Esophagus muscularis mucosa (tissue), 3 donors: ENCODE data around the gene FZD10.

ENCODE experiments used
- POLR2A ChIP-seq: fragments of 450-650 bp; IDR thresholded peaks from one replicate; pipeline ENCODE4 v1.6.1; 2017; ENCODE audit warnings: antibody characterized with exemption, moderate library complexity, mild to moderate bottlenecking, low read depth
- POLR2AphosphoS5 ChIP-seq, 2 donors: sonication (generic); formaldehyde crosslinking; IDR thresholded peaks; one replicate each; pipeline ENCODE4 v1.6.1; 2017; ENCODE audit warnings: antibody characterized with exemption in 2 of 2
- TF ChIP-seq, protein P1 (sequence below), 3 experiments: fragments of 200-600 bp in 2 of 3; fragments of 450-650 bp in 1 of 3; sonication (generic) in 2 of 3; IDR thresholded peaks; one replicate each; pipeline ENCODE4 v1.5.1; 2017 to 2019; ENCODE audit warnings: antibody characterized with exemption in 3 of 3, mild to moderate bottlenecking in 2 of 3, moderate library complexity in 1 of 3

- no peak for TF ChIP-seq POLR2A
- TF ChIP-seq, protein P1, sequence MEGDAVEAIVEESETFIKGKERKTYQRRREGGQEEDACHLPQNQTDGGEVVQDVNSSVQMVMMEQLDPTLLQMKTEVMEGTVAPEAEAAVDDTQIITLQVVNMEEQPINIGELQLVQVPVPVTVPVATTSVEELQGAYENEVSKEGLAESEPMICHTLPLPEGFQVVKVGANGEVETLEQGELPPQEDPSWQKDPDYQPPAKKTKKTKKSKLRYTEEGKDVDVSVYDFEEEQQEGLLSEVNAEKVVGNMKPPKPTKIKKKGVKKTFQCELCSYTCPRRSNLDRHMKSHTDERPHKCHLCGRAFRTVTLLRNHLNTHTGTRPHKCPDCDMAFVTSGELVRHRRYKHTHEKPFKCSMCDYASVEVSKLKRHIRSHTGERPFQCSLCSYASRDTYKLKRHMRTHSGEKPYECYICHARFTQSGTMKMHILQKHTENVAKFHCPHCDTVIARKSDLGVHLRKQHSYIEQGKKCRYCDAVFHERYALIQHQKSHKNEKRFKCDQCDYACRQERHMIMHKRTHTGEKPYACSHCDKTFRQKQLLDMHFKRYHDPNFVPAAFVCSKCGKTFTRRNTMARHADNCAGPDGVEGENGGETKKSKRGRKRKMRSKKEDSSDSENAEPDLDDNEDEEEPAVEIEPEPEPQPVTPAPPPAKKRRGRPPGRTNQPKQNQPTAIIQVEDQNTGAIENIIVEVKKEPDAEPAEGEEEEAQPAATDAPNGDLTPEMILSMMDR (IDR thresholded peaks at IDR 0.05) = no peak
- TF ChIP-seq POLR2AphosphoS5 (IDR thresholded peaks at IDR 0.05) = no peak
Observed at GRCh38 chr12:130156652-130157275, 5.5 kb upstream of the FZD10 start.
